ENCODE data around the gene BTN1A1.
"Not testable (repeated sequence)": the region's sequence is repeated elsewhere in the genome, so short reads cannot be mapped to it uniquely, and the experiment has no call there.

BTN1A1 gene, protein sequence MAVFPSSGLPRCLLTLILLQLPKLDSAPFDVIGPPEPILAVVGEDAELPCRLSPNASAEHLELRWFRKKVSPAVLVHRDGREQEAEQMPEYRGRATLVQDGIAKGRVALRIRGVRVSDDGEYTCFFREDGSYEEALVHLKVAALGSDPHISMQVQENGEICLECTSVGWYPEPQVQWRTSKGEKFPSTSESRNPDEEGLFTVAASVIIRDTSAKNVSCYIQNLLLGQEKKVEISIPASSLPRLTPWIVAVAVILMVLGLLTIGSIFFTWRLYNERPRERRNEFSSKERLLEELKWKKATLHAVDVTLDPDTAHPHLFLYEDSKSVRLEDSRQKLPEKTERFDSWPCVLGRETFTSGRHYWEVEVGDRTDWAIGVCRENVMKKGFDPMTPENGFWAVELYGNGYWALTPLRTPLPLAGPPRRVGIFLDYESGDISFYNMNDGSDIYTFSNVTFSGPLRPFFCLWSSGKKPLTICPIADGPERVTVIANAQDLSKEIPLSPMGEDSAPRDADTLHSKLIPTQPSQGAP

DNA sequence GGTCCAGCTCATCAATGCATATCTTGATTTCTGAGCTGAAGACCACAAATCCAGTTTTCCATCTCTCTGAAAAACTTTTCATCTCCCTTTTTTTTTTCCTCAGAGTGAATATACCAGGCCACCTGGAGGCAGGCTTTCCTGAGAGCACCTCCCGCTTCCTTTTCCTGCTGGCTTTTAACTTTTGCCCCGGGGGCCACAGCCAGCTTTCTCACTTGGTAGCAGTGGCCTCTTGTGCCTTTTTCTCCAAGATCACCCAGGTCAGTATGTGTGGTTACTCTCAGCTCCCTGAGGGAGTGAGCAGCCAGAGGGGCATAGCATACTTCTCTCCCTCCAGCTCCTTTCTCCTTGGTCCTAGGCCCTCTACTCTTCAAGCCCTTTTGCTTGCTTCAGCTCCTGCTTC, at the start of gene BTN1A1:
Gene BTN1A1, plus strand, starts transcription at position 202 of the 400 bp plus-strand sequence. CDS start 984 bp downstream, outside the sequence.
- H3K9me3 ChIP-seq (ENCODE audit: low read depth, low read length), result no peaks in the 10 kb centered on the region
- no peaks in the 10 kb centered on the region for H3K36me3 ChIP-seq (ENCODE audit: insufficient read depth, low read length)
- TF ChIP-seq FOXP2 (optimal IDR thresholded peaks at IDR 0.05; ENCODE audit: control extremely low read depth, extremely low read length, insufficient read depth) (no peak), EZH2 (IDR thresholded peaks at IDR 0.05) (no peak), POLR2AphosphoS5 (IDR thresholded peaks at IDR 0.05; ENCODE audit: borderline replicate concordance, low read depth, low read length) (no peak)
- DNase-seq (ENCODE audit: low read depth, low spot score), result no peak
- H3K27ac ChIP-seq, result no peak within 1 kb of the TSS
- no peak within 1 kb of the TSS for H3K9ac ChIP-seq (ENCODE audit: insufficient read length)
- no peak within 1 kb of the TSS for H3K4me3 ChIP-seq

DNA sequence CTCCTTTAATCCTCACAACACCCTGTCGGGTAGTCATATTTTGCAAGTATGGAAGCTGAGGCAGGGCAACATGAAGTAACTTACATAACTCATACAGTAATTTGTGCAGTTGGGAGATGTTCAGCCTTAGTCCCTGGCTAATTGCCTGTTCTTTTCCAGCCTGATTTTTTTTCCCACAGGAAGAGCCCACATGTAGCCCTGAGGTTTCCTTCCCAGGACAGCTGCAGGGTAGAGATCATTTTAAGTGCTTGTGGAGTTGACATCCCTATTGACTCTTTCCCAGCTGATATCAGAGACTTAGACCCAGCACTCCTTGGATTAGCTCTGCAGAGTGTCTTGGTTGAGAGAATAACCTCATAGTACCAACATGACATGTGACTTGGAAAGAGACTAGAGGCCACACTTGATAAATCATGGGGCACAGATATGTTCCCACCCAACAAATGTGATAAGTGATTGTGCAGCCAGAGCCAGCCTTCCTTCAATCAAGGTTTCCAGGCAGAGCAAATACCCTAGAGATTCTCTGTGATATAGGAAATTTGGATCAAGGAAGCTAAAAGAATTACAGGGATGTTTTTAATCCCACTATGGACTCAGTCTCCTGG, 47.4 kb upstream of the BTN1A1 start:
- no peak overlapping the region for H3K9ac ChIP-seq (ENCODE audit: insufficient read length)
- no peak overlapping the region for H3K27ac ChIP-seq
- no peak overlapping the region for H3K4me3 ChIP-seq
- TF ChIP-seq FOXP2 (optimal IDR thresholded peaks at IDR 0.05; ENCODE audit: control extremely low read depth, extremely low read length, insufficient read depth), result no peak
- TF ChIP-seq EZH2 (IDR thresholded peaks at IDR 0.05), result no peak
- no peak for TF ChIP-seq POLR2AphosphoS5 (IDR thresholded peaks at IDR 0.05; ENCODE audit: borderline replicate concordance, low read depth, low read length)
- DNase-seq (ENCODE audit: low read depth, low spot score), result no peak
- H3K9me3 ChIP-seq (ENCODE audit: low read depth, low read length), result no peaks in the 10 kb centered on the region
- H3K36me3 ChIP-seq (ENCODE audit: insufficient read depth, low read length), result no peaks in the 10 kb centered on the region

DNA sequence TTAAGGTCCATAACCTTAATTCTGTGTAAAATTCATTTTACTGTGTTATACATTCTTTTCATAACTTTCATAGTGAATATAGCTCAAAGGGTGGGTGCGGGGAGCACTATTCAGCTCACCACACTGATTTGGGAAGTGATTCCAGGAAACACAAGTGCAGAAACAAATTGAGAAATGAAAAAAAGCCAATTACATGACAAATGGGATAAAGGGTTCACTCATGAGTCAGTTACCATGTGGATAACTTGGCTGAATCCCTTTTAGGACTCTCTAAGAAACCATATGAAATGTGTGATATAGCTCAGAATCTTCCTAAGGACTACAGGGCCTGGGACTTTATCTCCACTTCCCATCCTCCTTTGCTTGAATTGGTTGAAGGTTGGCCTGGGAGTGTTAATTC, 45.5 kb upstream of the BTN1A1 start:
- no peak for TF ChIP-seq EZH2 (IDR thresholded peaks at IDR 0.05)
- TF ChIP-seq POLR2AphosphoS5 (IDR thresholded peaks at IDR 0.05; ENCODE audit: borderline replicate concordance, low read depth, low read length), result no peak
- TF ChIP-seq FOXP2 (optimal IDR thresholded peaks at IDR 0.05; ENCODE audit: control extremely low read depth, extremely low read length, insufficient read depth), result no peak
- H3K27ac ChIP-seq, result no peak overlapping the region
- no peak overlapping the region for H3K4me3 ChIP-seq
- H3K9me3 ChIP-seq (ENCODE audit: low read depth, low read length), result no peaks in the 10 kb centered on the region
- DNase-seq (ENCODE audit: low read depth, low spot score), result no peak
- H3K9ac ChIP-seq (ENCODE audit: insufficient read length), result no peak overlapping the region
- peaks cover 7% of the 10 kb centered on the region for H3K36me3 ChIP-seq (ENCODE audit: insufficient read depth, low read length)

DNA sequence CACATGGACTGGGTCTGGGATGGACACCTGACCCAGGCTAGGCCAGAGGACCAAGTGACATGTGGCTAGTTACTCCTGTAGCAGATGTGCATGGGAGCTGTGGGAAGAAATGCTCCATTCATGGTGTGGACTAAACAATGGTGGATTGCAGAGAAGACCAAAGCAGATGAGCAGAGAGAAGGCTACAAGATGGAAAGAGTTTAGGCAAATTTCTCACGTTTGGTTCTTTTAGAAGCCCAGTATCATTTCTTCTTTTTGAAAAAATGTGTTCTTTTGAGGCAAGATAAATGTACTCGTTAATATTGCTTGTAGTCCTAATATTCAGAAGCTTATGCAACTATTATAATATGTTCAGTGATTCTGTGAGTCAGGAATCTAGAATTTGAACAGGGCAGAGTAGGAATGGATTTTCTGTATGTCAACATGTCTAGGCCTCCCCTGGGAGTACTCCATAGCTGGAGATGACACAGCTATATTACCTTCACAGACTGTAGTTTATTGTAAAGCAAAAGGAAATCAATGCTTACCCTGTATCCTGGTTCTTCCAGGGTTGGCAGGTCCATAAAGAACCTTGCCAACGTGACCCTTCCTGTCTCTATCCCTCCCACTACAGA, 44.6 kb upstream of the BTN1A1 start:
- no peak for DNase-seq (ENCODE audit: low read depth, low spot score)
- Histone ChIP-seq H3K4me3 (no peak overlapping the region), H3K27ac (no peak overlapping the region), H3K36me3 (ENCODE audit: insufficient read depth, low read length) (peaks cover 15% of the 10 kb centered on the region), H3K9me3 (ENCODE audit: low read depth, low read length) (no peaks in the 10 kb centered on the region), H3K9ac (ENCODE audit: insufficient read length) (no peak overlapping the region)
- no peak for TF ChIP-seq FOXP2 (optimal IDR thresholded peaks at IDR 0.05; ENCODE audit: control extremely low read depth, extremely low read length, insufficient read depth)
- TF ChIP-seq EZH2 (IDR thresholded peaks at IDR 0.05), result no peak
- no peak for TF ChIP-seq POLR2AphosphoS5 (IDR thresholded peaks at IDR 0.05; ENCODE audit: borderline replicate concordance, low read depth, low read length)

DNA sequence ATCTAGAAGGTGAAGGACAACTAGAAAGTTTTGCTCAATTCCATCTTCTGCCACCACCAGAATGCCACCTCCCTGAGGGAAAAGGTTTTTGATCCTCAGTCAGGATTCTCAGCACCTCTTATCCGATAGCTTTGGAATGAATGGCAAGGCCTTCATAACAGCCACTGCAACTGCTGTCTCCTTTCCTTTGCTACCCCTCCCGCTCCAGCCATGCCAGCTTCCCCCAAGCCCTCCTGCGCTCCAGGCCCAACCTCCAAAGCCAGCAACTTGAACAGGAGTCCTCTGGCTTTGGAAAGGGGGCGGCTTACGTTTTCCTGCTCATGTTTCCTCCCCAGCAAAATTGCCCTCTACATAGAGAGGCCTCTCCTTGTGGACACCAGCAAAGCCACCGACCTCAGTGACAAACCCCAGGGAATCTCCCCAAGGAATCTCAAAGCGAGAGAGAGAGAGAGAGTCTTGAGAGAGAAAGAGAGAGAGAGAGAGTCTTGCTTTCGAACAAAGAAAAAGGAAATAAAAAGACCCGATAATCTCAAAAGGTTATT, 42.8 kb upstream of the BTN1A1 start:
- Histone ChIP-seq H3K36me3 (ENCODE audit: insufficient read depth, low read length) (peaks cover 29% of the 10 kb centered on the region), H3K9ac (ENCODE audit: insufficient read length) (peak overlapping the region; percentile 98), H3K4me3 (peak overlapping the region; percentile 99), H3K9me3 (ENCODE audit: low read depth, low read length) (no peaks in the 10 kb centered on the region), H3K27ac (peak overlapping the region; percentile 89)
- TF ChIP-seq POLR2AphosphoS5 (IDR thresholded peaks at IDR 0.05; ENCODE audit: borderline replicate concordance, low read depth, low read length) (no peak), FOXP2 (optimal IDR thresholded peaks at IDR 0.05; ENCODE audit: control extremely low read depth, extremely low read length, insufficient read depth) (no peak), EZH2 (IDR thresholded peaks at IDR 0.05) (no peak)
- peak; percentile 22 for DNase-seq (ENCODE audit: low read depth, low spot score)

DNA sequence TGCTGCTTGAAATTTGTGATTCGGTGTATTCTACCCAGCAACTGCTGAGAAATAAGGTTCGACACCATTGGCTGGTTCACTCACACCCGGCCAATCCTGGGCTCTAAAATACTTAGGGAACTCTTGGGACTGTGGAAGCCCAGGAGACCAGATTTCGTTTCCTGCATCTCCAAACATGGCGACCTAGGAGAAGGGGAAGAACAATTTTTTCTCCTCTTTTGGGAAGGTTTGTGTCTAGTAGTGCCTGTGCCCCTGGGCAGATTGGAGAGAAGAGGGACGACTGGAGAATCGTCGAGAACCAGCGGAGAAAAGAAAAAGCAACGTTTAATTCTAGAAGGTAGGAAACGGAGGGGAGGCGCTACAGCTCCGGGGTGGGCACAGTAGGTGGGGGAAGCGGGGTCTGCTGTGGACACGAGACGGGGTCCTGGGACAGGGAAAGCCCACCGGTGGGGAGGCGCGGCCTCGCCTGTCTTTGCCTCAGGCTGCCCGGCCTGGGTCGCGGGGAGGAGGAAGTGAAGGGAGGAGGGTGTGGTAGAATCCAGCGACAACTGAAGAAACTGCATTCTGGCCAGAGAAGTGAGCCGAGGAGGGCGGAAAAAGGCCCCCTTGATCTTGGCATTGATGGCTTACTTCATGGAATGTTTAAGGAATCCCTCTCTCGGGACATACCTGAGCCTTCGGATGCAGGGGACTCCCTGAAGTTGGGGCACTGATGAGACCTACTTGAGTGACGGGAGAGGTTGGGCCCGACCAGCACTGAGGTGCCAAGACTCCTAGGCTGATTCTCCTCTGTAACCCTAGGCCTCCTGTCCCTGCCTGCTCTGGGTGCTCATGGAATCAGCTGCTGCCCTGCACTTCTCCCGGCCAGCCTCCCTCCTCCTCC, 42.1 kb upstream of the BTN1A1 start, which contains the start of gene BTN2A1:
Gene BTN2A1, plus strand, starts transcription at position 150 of the 883 bp plus-strand sequence. Its CDS starts 682 bp downstream, at position 832.
- Histone ChIP-seq H3K9ac (ENCODE audit: insufficient read length) (peak within 1 kb of the TSS; percentile 98), H3K9me3 (ENCODE audit: low read depth, low read length) (no peaks in the 10 kb centered on the region), H3K4me3 (peak within 1 kb of the TSS; percentile 99), H3K36me3 (ENCODE audit: insufficient read depth, low read length) (peaks cover 36% of the 10 kb centered on the region), H3K27ac (peak within 1 kb of the TSS; percentile 89)
- DNase-seq (ENCODE audit: low read depth, low spot score), result peak; percentile 88
- no peak for TF ChIP-seq FOXP2 (optimal IDR thresholded peaks at IDR 0.05; ENCODE audit: control extremely low read depth, extremely low read length, insufficient read depth)
- peak; percentile 90 for TF ChIP-seq POLR2AphosphoS5 (IDR thresholded peaks at IDR 0.05; ENCODE audit: borderline replicate concordance, low read depth, low read length)

DNA sequence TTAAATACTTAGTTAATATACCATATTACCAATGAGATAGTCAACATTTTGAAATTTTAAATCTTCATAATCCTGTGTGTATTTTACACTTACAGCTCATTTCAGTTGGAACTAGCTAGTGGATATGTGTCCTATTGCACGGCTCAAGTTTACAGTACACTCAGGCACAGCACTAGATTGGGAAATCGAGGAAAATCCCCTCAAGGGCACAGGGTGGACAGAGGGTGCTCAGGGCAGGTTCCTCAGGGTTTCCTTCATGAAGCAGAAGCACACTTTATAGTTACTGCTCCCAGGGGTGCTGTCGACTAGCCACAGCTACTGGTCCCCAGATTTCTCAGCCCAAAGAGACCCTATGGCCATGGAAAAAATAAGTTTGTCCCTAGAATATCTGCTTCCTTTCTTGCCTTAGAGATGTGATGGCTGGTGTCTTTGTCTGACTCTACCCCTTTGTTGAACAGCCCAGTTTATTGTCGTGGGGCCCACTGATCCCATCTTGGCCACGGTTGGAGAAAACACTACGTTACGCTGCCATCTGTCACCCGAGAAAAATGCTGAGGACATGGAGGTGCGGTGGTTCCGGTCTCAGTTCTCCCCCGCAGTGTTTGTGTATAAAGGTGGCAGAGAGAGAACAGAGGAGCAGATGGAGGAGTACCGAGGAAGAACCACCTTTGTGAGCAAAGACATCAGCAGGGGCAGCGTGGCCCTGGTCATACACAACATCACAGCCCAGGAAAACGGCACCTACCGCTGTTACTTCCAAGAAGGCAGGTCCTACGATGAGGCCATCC, 40.9 kb upstream of the BTN1A1 start:
- Histone ChIP-seq H3K9ac (ENCODE audit: insufficient read length) (no peak overlapping the region), H3K9me3 (ENCODE audit: low read depth, low read length) (no peaks in the 10 kb centered on the region), H3K36me3 (ENCODE audit: insufficient read depth, low read length) (peaks cover 48% of the 10 kb centered on the region), H3K4me3 (peak overlapping the region; percentile 99; the same call in 1 of the 2 replicates), H3K27ac (no peak overlapping the region)
- no peak for DNase-seq (ENCODE audit: low read depth, low spot score)
- TF ChIP-seq EZH2 (IDR thresholded peaks at IDR 0.05) (no peak), FOXP2 (optimal IDR thresholded peaks at IDR 0.05; ENCODE audit: control extremely low read depth, extremely low read length, insufficient read depth) (no peak), POLR2AphosphoS5 (IDR thresholded peaks at IDR 0.05; ENCODE audit: borderline replicate concordance, low read depth, low read length) (no peak)

DNA sequence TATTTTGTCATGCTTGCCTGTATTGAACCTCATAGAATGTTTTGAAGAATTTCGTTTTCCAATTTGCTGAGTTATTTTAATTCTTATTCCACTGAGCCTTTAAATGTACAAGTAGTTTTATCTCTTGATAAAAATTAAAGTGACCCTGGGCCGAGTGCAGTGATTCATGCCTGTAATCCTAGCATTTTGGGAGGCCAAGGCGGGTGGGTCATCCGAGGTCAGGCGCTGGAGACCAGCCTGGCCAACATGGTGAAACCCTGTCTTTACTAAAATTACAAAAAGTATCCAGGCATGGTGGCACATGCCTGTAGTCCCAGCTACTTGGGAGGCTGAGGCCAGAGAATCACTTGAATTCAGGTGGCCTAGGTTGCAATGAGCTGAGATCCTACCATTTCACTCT, 38.8 kb upstream of the BTN1A1 start:
- H3K4me3 ChIP-seq; H3K27ac ChIP-seq; H3K9ac ChIP-seq (ENCODE audit: insufficient read length); DNase-seq (ENCODE audit: low read depth, low spot score); H3K9me3 ChIP-seq (ENCODE audit: low read depth, low read length): not testable (repeated sequence)
- H3K36me3 ChIP-seq (ENCODE audit: insufficient read depth, low read length), result peaks cover 70% of the 10 kb centered on the region
